ENCODE results near the gene ITGA4.

ITGA4 gene

GRCh38 chr2:181471783-181472182 lies 14.6 kb downstream of the ITGA4 start:
- H3K27me3 ChIP-seq (ENCODE audit: insufficient read depth, low read length): no peaks in the 10 kb centered on the region
- H3K36me3 ChIP-seq (ENCODE audit: insufficient read depth, low read length): no peaks in the 10 kb centered on the region
- no peak overlapping the region for H3K9ac ChIP-seq (ENCODE audit: low read depth, low read length)
- H3K4me1 ChIP-seq (ENCODE audit: insufficient read depth, low read length): 0 out of 2 replicates have a peak, but pooled peaks cover 6% of the 10 kb centered on the region
- H3K4me3 ChIP-seq (ENCODE audit: low read length): no peak overlapping the region
- H3K27ac ChIP-seq (ENCODE audit: low read depth, low read length): no peak overlapping the region
- H3K9me3 ChIP-seq (ENCODE audit: insufficient read depth, low read depth, low read length): no peaks in the 10 kb centered on the region

GRCh38 chr2:181472990-181473389 lies 15.8 kb downstream of the ITGA4 start:
- Histone ChIP-seq H3K27ac (ENCODE audit: low read depth, low read length) (no peak overlapping the region), H3K27me3 (ENCODE audit: insufficient read depth, low read length) (no peaks in the 10 kb centered on the region), H3K4me3 (ENCODE audit: low read length) (no peak overlapping the region), H3K9me3 (ENCODE audit: insufficient read depth, low read depth, low read length) (no peaks in the 10 kb centered on the region), H3K4me1 (ENCODE audit: insufficient read depth, low read length) (0 out of 2 replicates have a peak, but pooled peaks cover 6% of the 10 kb centered on the region), H3K36me3 (ENCODE audit: insufficient read depth, low read length) (no peaks in the 10 kb centered on the region), H3K9ac (ENCODE audit: low read depth, low read length) (no peak overlapping the region)
- 94% methylated on average over 6 of the region's 6 CpGs for WGBS

- no peak overlapping the region for H3K9ac ChIP-seq (ENCODE audit: low read depth, low read length)
- H3K27me3 ChIP-seq (ENCODE audit: insufficient read depth, low read length): no peaks in the 10 kb centered on the region
- no peaks in the 10 kb centered on the region for H3K9me3 ChIP-seq (ENCODE audit: insufficient read depth, low read depth, low read length)
- no peak overlapping the region for H3K4me3 ChIP-seq (ENCODE audit: low read length)
- no peaks in the 10 kb centered on the region for H3K4me1 ChIP-seq (ENCODE audit: insufficient read depth, low read length)
- no peaks in the 10 kb centered on the region for H3K36me3 ChIP-seq (ENCODE audit: insufficient read depth, low read length)
- no peak overlapping the region for H3K27ac ChIP-seq (ENCODE audit: low read depth, low read length)
- 100% methylated on average over 2 of the region's 3 CpGs for WGBS
Observed at GRCh38 chr2:181474222-181474881, 17.2 kb downstream of the ITGA4 start.

GRCh38 chr2:181483211-181483610 lies 26.0 kb downstream of the ITGA4 start:
- H3K9me3 ChIP-seq (ENCODE audit: insufficient read depth, low read depth, low read length): no peaks in the 10 kb centered on the region
- H3K27me3 ChIP-seq (ENCODE audit: insufficient read depth, low read length): no peaks in the 10 kb centered on the region
- H3K9ac ChIP-seq (ENCODE audit: low read depth, low read length): no peak overlapping the region
- no peak overlapping the region for H3K27ac ChIP-seq (ENCODE audit: low read depth, low read length)
- no peaks in the 10 kb centered on the region for H3K36me3 ChIP-seq (ENCODE audit: insufficient read depth, low read length)
- H3K4me1 ChIP-seq (ENCODE audit: insufficient read depth, low read length): no peaks in the 10 kb centered on the region
- no peak overlapping the region for H3K4me3 ChIP-seq (ENCODE audit: low read length)
- 94% methylated on average over 2 of the region's 2 CpGs for WGBS

- Histone ChIP-seq H3K27me3 (ENCODE audit: insufficient read depth, low read length) (no peaks in the 10 kb centered on the region), H3K9ac (ENCODE audit: low read depth, low read length) (no peak overlapping the region), H3K4me1 (ENCODE audit: insufficient read depth, low read length) (no peaks in the 10 kb centered on the region), H3K4me3 (ENCODE audit: low read length) (no peak overlapping the region), H3K27ac (ENCODE audit: low read depth, low read length) (no peak overlapping the region), H3K9me3 (ENCODE audit: insufficient read depth, low read depth, low read length) (no peaks in the 10 kb centered on the region), H3K36me3 (ENCODE audit: insufficient read depth, low read length) (no peaks in the 10 kb centered on the region)
- WGBS: 96% methylated on average over 1 of the region's 1 CpG
Observed at GRCh38 chr2:181483876-181484275, 26.7 kb downstream of the ITGA4 start.

- WGBS: 97% methylated on average over 3 of the region's 5 CpGs
- Histone ChIP-seq H3K9ac (ENCODE audit: low read depth, low read length) (no peak overlapping the region), H3K9me3 (ENCODE audit: insufficient read depth, low read depth, low read length) (no peaks in the 10 kb centered on the region), H3K27ac (ENCODE audit: low read depth, low read length) (no peak overlapping the region), H3K4me1 (ENCODE audit: insufficient read depth, low read length) (no peaks in the 10 kb centered on the region), H3K36me3 (ENCODE audit: insufficient read depth, low read length) (no peaks in the 10 kb centered on the region), H3K27me3 (ENCODE audit: insufficient read depth, low read length) (no peaks in the 10 kb centered on the region), H3K4me3 (ENCODE audit: low read length) (no peak overlapping the region)
Observed at GRCh38 chr2:181484851-181485637, 27.9 kb downstream of the ITGA4 start.

- H3K9ac ChIP-seq (ENCODE audit: low read depth, low read length): no peak overlapping the region
- no peak overlapping the region for H3K27ac ChIP-seq (ENCODE audit: low read depth, low read length)
- H3K27me3 ChIP-seq (ENCODE audit: insufficient read depth, low read length): no peaks in the 10 kb centered on the region
- no peaks in the 10 kb centered on the region for H3K9me3 ChIP-seq (ENCODE audit: insufficient read depth, low read depth, low read length)
- no peaks in the 10 kb centered on the region for H3K4me1 ChIP-seq (ENCODE audit: insufficient read depth, low read length)
- H3K36me3 ChIP-seq (ENCODE audit: insufficient read depth, low read length): no peaks in the 10 kb centered on the region
- H3K4me3 ChIP-seq (ENCODE audit: low read length): no peak overlapping the region
- WGBS: 95% methylated on average over 2 of the region's 3 CpGs
Observed at GRCh38 chr2:181485638-181485946, 28.4 kb downstream of the ITGA4 start.

- no peaks in the 10 kb centered on the region for H3K36me3 ChIP-seq (ENCODE audit: insufficient read depth, low read length)
Observed at GRCh38 chr2:181499231-181499630, 42.0 kb downstream of the ITGA4 start.

GRCh38 chr2:181500201-181500600 lies 43.0 kb downstream of the ITGA4 start:
- Histone ChIP-seq H3K27ac (ENCODE audit: low read depth, low read length) (no peak overlapping the region), H3K4me3 (ENCODE audit: low read length) (no peak overlapping the region), H3K9ac (ENCODE audit: low read depth, low read length) (no peak overlapping the region), H3K27me3 (ENCODE audit: insufficient read depth, low read length) (no peaks in the 10 kb centered on the region), H3K9me3 (ENCODE audit: insufficient read depth, low read depth, low read length) (no peaks in the 10 kb centered on the region), H3K4me1 (ENCODE audit: insufficient read depth, low read length) (peaks cover 8% of the 10 kb centered on the region; the same call in 1 of the 2 replicates), H3K36me3 (ENCODE audit: insufficient read depth, low read length) (no peaks in the 10 kb centered on the region)
- 93% methylated on average over 4 of the region's 4 CpGs for WGBS

More at GRCh38 chr2:181499231-181499630, 42.0 kb downstream of the ITGA4 start:
- no peak overlapping the region for H3K4me3 ChIP-seq (ENCODE audit: low read length)
- WGBS: 94% methylated on average over 4 of the region's 4 CpGs
- no peaks in the 10 kb centered on the region for H3K27me3 ChIP-seq (ENCODE audit: insufficient read depth, low read length)
- H3K27ac ChIP-seq (ENCODE audit: low read depth, low read length): no peak overlapping the region
- peaks cover 8% of the 10 kb centered on the region; the same call in 1 of the 2 replicates for H3K4me1 ChIP-seq (ENCODE audit: insufficient read depth, low read length)
- no peaks in the 10 kb centered on the region for H3K9me3 ChIP-seq (ENCODE audit: insufficient read depth, low read depth, low read length)
- no peak overlapping the region for H3K9ac ChIP-seq (ENCODE audit: low read depth, low read length)

GRCh38 chr2:181515719-181516118 lies 58.5 kb downstream of the ITGA4 start:
- H3K4me1 ChIP-seq (ENCODE audit: insufficient read depth, low read length): peaks cover 15% of the 10 kb centered on the region
- no peaks in the 10 kb centered on the region for H3K9me3 ChIP-seq (ENCODE audit: insufficient read depth, low read depth, low read length)
- no peak overlapping the region for H3K9ac ChIP-seq (ENCODE audit: low read depth, low read length)
- no peak overlapping the region for H3K27ac ChIP-seq (ENCODE audit: low read depth, low read length)
- no peaks in the 10 kb centered on the region for H3K36me3 ChIP-seq (ENCODE audit: insufficient read depth, low read length)
- 58% methylated on average over 3 of the region's 3 CpGs for whole genome bisulfite sequencing
- H3K4me3 ChIP-seq (ENCODE audit: low read length): no peak overlapping the region
- no peaks in the 10 kb centered on the region for H3K27me3 ChIP-seq (ENCODE audit: insufficient read depth, low read length)

- no peak overlapping the region for H3K4me3 ChIP-seq (ENCODE audit: low read length)
- no peak overlapping the region for H3K9ac ChIP-seq (ENCODE audit: low read depth, low read length)
- H3K36me3 ChIP-seq (ENCODE audit: insufficient read depth, low read length): no peaks in the 10 kb centered on the region
- H3K27me3 ChIP-seq (ENCODE audit: insufficient read depth, low read length): no peaks in the 10 kb centered on the region
- no peaks in the 10 kb centered on the region for H3K9me3 ChIP-seq (ENCODE audit: insufficient read depth, low read depth, low read length)
- H3K4me1 ChIP-seq (ENCODE audit: insufficient read depth, low read length): peaks cover 2% of the 10 kb centered on the region; the same call in 1 of the 2 replicates
- H3K27ac ChIP-seq (ENCODE audit: low read depth, low read length): no peak overlapping the region
Observed at GRCh38 chr2:181516992-181517391, 59.8 kb downstream of the ITGA4 start.

Data from HUES64 (cell line).